DND-41 (cell line): ENCODE data around the gene LAPTM5.

Experiments
- ATAC-seq: fragments of 200-7000 bp; cut with Tn5 transposase; 3 replicates; pipeline ENCODE4 v1.9.1; 2021; ENCODE audit warnings: low read depth; ENCODE audit not compliant: insufficient read depth
- DNase-seq: peaks from one replicate; pipeline ENCODE4 v3.0.0-alpha.2; 2020
- H2AFZ ChIP-seq: 2 replicates; pipeline ENCODE4 v1.6.0; 2012; ENCODE audit warnings: low read depth, low read length
- H3K27ac ChIP-seq: 2 replicates; pipeline ENCODE4 v1.5.1; 2012; ENCODE audit warnings: low read length, inconsistent platforms
- H3K27me3 ChIP-seq: fragments of 200-600 bp; sonication (generic); 2 replicates; pipeline ENCODE4 v1.6.0; 2012; ENCODE audit warnings: low read length, mild to moderate bottlenecking, inconsistent platforms; ENCODE audit not compliant: insufficient read depth, poor library complexity
- H3K36me3 ChIP-seq: 2 replicates; pipeline ENCODE4 v1.5.1; 2012; ENCODE audit warnings: low read length, inconsistent platforms; ENCODE audit not compliant: insufficient read depth
- H3K4me1 ChIP-seq: 2 replicates; pipeline ENCODE4 v1.5.1; 2012; ENCODE audit warnings: mild to moderate bottlenecking, low read length; ENCODE audit not compliant: insufficient read depth
- H3K4me2 ChIP-seq: 2 replicates; pipeline ENCODE4 v1.6.0; 2012; ENCODE audit warnings: mild to moderate bottlenecking, moderate library complexity, low read length, inconsistent platforms; ENCODE audit not compliant: insufficient read depth
- H3K4me3 ChIP-seq, 2 experiments: fragments of 200-600 bp in 1 of 2; shearing (Covaris generic) in 1 of 2; 2 replicates each; pipeline ENCODE4 v1.5.1; 2012 to 2016; ENCODE audit warnings: inconsistent platforms in 2 of 2, low read length in 2 of 2, mild to moderate bottlenecking in 2 of 2, low read depth in 1 of 2, moderate library complexity in 1 of 2
- H3K79me2 ChIP-seq: 2 replicates; pipeline ENCODE4 v1.6.0; 2012; ENCODE audit warnings: low read length, inconsistent platforms; ENCODE audit not compliant: insufficient read depth
- H3K9ac ChIP-seq: 2 replicates; pipeline ENCODE4 v1.6.0; 2012; ENCODE audit warnings: low read depth, mild to moderate bottlenecking, inconsistent platforms, low read length, moderate library complexity
- H3K9me3 ChIP-seq: 2 replicates; pipeline ENCODE4 v1.5.1; 2012; ENCODE audit warnings: low read length, moderate library complexity, mild to moderate bottlenecking, inconsistent platforms; ENCODE audit not compliant: insufficient read depth, severe bottlenecking
- H4K20me1 ChIP-seq: 2 replicates; pipeline ENCODE4 v1.6.0; 2012; ENCODE audit warnings: low read length; ENCODE audit not compliant: insufficient read depth
- EZH2 ChIP-seq: IDR thresholded peaks from 3 replicates; pipeline ENCODE4 v1.6.1; 2012; ENCODE audit warnings: borderline replicate concordance, low read depth, mild to moderate bottlenecking, moderate library complexity, low read length, inconsistent platforms; ENCODE audit not compliant: severe bottlenecking
- TF ChIP-seq, protein P1 (sequence below): IDR thresholded peaks from 2 replicates; pipeline ENCODE4 v1.5.1; 2012; ENCODE audit warnings: borderline replicate concordance, low read length, moderate library complexity, mild to moderate bottlenecking; ENCODE audit not compliant: poor library complexity, severe bottlenecking; ENCODE audit errors: extremely low read depth

The LAPTM5 gene

DNA sequence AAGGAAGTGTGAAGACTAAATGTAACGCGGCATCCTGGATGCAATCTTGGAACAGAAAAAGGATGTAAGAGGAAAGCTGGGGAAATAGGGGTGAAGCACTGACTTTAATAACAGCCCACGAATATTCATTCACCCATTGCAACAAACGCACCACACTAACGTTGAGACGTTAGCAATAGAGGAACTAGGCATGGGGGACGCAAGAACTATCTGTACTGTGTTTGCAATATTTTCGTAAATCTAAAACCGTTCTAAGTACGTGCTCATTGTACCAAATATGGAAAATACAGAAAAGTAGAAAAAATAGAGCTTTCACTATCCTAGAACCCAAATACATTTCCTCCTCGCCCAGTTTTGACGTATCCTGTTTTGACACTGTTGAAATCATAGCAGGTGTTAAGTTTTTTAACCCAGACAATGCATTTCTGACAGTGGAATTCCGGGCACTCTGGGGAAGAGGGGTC is 3.9 kb downstream of the LAPTM5 start:
- Histone ChIP-seq H3K36me3 (no peaks in the 10 kb centered on the region), H3K4me3 (no peak overlapping the region)
- no peak for ATAC-seq

DNA sequence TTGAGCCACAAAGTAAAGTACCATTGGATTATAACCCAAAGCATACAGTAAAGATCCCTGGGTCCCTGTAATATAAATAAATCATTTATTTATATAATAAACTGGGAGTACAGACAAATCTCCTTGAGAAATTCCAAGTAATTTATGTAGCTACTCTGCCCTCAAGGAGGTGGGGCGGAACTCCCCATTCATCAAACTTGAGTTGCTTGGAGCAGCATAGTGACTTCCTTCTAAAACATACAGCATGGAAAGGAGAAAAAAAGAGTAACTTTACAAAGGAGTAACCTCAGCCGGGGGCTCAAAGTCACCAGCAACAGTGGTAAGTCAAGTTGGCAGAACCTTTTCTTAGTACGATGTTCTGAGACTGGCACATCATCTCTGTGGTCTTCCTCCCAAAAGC is 4.5 kb downstream of the LAPTM5 start:
- H3K9ac ChIP-seq = no peak overlapping the region
- H3K27ac ChIP-seq = no peak overlapping the region
- H3K4me3 ChIP-seq = no peak overlapping the region
- peaks cover 74% of the 10 kb centered on the region for H3K4me1 ChIP-seq
- H3K9me3 ChIP-seq = no peaks in the 10 kb centered on the region
- DNase-seq (no peak), ATAC-seq (no peak)
- peaks cover 34% of the 10 kb centered on the region for H3K79me2 ChIP-seq
- H4K20me1 ChIP-seq = peaks cover 9% of the 10 kb centered on the region
- H2AFZ ChIP-seq = no peak overlapping the region
- TF ChIP-seq, protein P1, sequence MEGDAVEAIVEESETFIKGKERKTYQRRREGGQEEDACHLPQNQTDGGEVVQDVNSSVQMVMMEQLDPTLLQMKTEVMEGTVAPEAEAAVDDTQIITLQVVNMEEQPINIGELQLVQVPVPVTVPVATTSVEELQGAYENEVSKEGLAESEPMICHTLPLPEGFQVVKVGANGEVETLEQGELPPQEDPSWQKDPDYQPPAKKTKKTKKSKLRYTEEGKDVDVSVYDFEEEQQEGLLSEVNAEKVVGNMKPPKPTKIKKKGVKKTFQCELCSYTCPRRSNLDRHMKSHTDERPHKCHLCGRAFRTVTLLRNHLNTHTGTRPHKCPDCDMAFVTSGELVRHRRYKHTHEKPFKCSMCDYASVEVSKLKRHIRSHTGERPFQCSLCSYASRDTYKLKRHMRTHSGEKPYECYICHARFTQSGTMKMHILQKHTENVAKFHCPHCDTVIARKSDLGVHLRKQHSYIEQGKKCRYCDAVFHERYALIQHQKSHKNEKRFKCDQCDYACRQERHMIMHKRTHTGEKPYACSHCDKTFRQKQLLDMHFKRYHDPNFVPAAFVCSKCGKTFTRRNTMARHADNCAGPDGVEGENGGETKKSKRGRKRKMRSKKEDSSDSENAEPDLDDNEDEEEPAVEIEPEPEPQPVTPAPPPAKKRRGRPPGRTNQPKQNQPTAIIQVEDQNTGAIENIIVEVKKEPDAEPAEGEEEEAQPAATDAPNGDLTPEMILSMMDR = no peak
- TF ChIP-seq EZH2 = no peak
- no peaks in the 10 kb centered on the region for H3K36me3 ChIP-seq
- no peaks in the 10 kb centered on the region for H3K27me3 ChIP-seq
- no peak overlapping the region for H3K4me2 ChIP-seq

More for the DNA sequence above, 3.9 kb downstream of the LAPTM5 start:
- TF ChIP-seq, protein P1 = no peak
- TF ChIP-seq EZH2 = no peak
- Histone ChIP-seq H4K20me1 (peaks cover 9% of the 10 kb centered on the region), H3K4me2 (no peak overlapping the region), H3K9me3 (no peaks in the 10 kb centered on the region), H3K79me2 (peaks cover 34% of the 10 kb centered on the region), H3K27me3 (no peaks in the 10 kb centered on the region), H3K9ac (no peak overlapping the region), H3K27ac (no peak overlapping the region), H2AFZ (no peak overlapping the region), H3K4me1 (peaks cover 68% of the 10 kb centered on the region)
- DNase-seq = no peak

DNA sequence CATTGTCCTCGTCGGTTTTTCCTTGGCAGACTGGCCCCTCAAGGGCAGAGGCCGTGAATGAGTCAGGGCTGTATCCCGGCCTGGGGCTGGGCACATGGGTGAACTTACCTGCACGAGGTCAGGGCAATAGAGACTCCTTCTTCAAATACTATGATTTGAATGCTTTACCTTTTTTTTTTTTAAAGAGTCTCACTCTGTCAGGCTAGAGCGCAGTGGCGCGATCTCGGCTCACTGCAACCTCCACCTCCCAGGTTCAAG is 5.0 kb downstream of the LAPTM5 start:
- H4K20me1 ChIP-seq = peaks cover 9% of the 10 kb centered on the region
- no peaks in the 10 kb centered on the region for H3K27me3 ChIP-seq
- H3K9me3 ChIP-seq = no peaks in the 10 kb centered on the region
- H3K4me2 ChIP-seq = no peak overlapping the region
- no peak overlapping the region for H3K4me3 ChIP-seq
- H3K36me3 ChIP-seq = no peaks in the 10 kb centered on the region
- H3K27ac ChIP-seq = no peak overlapping the region
- no peak for DNase-seq
- H3K79me2 ChIP-seq = peaks cover 34% of the 10 kb centered on the region
- ATAC-seq = no peak
- H3K4me1 ChIP-seq = peaks cover 74% of the 10 kb centered on the region
- H2AFZ ChIP-seq = no peak overlapping the region
- TF ChIP-seq EZH2 = no peak
- TF ChIP-seq, protein P1 = no peak
- no peak overlapping the region for H3K9ac ChIP-seq

DNA sequence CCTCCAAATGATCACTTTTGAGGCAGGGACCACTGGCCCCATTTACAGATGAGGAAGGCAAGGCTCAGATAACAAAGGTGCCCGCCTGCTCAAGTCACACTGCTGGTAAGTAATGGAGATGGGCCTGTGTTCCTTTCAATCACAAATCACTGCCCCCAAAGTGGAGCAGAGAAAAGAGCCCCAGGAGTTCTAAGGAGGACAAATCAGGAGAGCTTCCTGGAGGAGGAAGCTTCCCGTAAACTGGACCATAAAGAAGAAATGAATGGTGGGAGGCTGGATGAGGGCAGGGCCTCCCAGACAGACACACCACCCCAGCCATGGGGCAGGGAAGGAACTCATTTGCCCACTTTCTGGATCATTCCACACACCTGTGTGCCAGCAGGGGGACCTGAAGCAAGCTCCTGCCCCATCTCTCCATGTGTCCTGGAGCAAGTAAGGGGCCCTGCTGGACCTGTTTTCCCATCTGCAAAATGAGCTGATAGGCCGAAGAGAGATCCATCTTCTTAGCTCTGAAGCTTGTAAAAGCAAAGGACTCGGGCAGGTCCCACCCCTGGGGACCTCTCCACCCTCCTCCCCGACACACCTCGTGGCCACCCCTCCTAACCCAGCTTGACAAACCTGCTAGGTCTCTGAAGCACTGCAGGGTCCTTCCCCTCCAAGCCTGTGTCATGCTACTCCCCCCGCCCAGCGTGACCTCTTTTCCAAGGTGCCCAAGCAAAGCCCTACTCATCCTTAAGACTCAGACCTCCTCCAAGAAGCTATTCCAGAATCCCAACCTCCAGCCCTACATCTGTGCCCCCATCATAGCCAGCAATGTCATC is 5.5 kb downstream of the LAPTM5 start:
- TF ChIP-seq, protein P1 = no peak
- no peak for TF ChIP-seq EZH2
- no peak for ATAC-seq
- Histone ChIP-seq H3K9me3 (no peaks in the 10 kb centered on the region), H4K20me1 (peaks cover 9% of the 10 kb centered on the region), H3K79me2 (peaks cover 34% of the 10 kb centered on the region), H3K4me1 (peaks cover 74% of the 10 kb centered on the region), H3K27ac (no peak overlapping the region), H3K9ac (no peak overlapping the region), H2AFZ (no peak overlapping the region), H3K4me2 (no peak overlapping the region), H3K4me3 (no peak overlapping the region), H3K27me3 (no peaks in the 10 kb centered on the region), H3K36me3 (no peaks in the 10 kb centered on the region)
- DNase-seq = no peak
